ENCODE results near the gene CTBP2. TPM values are rescaled to one million over a fixed set of nuclear protein-coding genes. Genes with fewer than 3 reads are reported as not detected.

The CTBP2 gene
- total and polyA plus RNA-seq, 10 donors = 6.7 to 74.4 (median 40.1) TPM

DNA sequence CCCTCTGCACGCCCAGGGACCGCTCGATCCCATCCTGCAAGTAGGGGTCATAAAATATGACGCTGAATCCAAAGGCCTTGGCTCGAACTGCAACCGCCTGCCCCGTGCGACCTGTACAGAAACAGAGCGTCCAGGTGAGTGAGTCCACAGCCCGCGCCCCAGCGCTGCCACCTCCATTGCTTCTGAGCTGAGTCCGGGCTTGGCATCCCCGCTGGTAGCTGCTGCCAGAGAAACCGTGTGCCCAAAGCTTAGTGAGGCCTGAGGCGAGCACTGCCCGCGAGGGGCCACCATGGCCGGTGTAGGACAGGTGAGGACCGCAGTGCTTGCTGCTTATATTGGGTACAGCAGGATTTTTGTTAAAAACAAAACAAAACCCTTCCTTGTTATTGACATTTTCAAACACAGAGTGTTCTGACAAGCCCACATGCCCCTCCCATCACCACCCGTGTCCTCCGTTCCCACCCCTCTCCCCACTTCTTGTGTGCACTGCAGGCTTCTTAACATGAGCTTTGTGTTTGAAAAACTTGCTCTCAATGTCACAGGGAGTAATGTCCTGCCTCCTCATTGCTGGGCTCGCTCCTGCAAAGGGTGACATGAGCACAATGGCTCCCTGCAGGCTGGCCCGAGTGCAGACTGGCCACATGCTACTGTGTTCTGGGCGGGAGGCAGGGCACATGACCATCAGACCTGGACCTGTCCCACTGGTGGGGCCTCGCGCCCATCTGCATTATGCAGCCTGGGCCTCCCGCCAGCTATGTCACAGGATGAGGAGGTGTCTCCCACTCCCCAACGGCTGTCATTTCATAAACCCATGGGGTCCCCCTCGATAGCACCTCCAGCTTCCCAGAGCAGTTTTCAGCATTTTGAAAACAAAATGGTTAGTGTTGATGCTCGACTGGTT lies 165.5 kb downstream of the CTBP2 start:
- Histone ChIP-seq H3K4me3 (no peak overlapping the region), H3K36me3 (peaks cover 0 to 100% (median 50%) of the 10 kb centered on the region in 6 donors), H3K9me3 (no peaks in the 10 kb centered on the region), H3K27me3 (replicated peaks in 1 of 7) (no peaks in the 10 kb centered on the region), H3K4me1 (peaks cover 0 to 29% (median 10%) of the 10 kb centered on the region in 6 donors), H3K27ac (no peak overlapping the region)
- WGBS, 5 donors = 88 to 96% (median 90%) methylated on average over 24 to 31 of the region's 31 CpGs
- intact Hi-C loops (cut with DNase I; ENCODE audit: low total_unique reads) = no loop called here
- peak; percentile 74 for DNase-seq
- TF ChIP-seq POLR2A (IDR thresholded peaks at IDR 0.05) = no peak
- TF ChIP-seq, protein P1, sequence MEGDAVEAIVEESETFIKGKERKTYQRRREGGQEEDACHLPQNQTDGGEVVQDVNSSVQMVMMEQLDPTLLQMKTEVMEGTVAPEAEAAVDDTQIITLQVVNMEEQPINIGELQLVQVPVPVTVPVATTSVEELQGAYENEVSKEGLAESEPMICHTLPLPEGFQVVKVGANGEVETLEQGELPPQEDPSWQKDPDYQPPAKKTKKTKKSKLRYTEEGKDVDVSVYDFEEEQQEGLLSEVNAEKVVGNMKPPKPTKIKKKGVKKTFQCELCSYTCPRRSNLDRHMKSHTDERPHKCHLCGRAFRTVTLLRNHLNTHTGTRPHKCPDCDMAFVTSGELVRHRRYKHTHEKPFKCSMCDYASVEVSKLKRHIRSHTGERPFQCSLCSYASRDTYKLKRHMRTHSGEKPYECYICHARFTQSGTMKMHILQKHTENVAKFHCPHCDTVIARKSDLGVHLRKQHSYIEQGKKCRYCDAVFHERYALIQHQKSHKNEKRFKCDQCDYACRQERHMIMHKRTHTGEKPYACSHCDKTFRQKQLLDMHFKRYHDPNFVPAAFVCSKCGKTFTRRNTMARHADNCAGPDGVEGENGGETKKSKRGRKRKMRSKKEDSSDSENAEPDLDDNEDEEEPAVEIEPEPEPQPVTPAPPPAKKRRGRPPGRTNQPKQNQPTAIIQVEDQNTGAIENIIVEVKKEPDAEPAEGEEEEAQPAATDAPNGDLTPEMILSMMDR (IDR thresholded peaks at IDR 0.05 in 8 of 11, conservative IDR thresholded peaks at IDR 0.05 in 3 of 11) = no peak
- TF ChIP-seq POLR2AphosphoS5 (IDR thresholded peaks at IDR 0.05) = peak in 1 of 3 donors; percentile 62

DNA sequence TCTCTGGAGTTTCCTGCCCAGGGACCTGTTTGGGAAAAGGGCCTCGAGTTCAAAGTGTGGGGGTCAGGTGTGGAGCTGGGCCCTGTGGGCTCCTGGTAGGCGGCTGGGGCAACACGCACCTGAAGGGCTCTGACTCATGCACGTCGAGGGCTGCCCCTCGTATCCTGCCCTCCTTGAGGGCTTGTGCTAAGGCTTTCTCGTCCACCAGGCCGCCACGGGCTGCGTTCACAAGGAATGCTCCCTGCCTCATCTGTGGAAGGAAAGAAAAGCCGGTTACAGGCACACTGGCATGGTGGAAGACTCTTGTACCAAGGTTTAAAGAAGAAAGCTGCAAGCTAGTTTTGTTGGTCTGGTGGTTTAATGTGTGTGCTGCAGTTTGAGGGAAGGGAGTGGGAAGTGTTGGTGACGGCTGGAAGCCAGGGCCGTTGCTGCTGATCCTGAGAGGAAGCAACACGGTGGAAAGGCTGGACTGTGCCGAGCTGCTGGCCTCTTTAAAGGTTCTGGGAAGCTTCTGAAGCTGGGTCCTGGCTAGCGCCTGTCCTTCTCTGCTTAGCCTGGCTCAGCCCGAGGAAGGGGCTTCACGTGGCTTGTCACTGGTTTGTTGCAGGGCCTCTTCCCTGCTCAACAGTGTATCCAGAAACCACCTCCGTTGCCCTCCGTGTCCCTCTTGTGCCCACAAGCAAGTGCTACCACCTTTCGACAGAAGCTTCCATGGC lies 166.5 kb downstream of the CTBP2 start:
- Histone ChIP-seq H3K4me3 (no peak overlapping the region), H3K36me3 (peaks cover 0 to 100% (median 50%) of the 10 kb centered on the region in 6 donors), H3K4me1 (peaks cover 0 to 20% (median 7%) of the 10 kb centered on the region in 6 donors), H3K27ac (no peak overlapping the region), H3K27me3 (replicated peaks in 1 of 7) (no peaks in the 10 kb centered on the region), H3K9me3 (no peaks in the 10 kb centered on the region)
- intact Hi-C loops (cut with DNase I; ENCODE audit: low total_unique reads) = no loop called here
- TF ChIP-seq POLR2A (IDR thresholded peaks at IDR 0.05) (no peak), POLR2AphosphoS5 (IDR thresholded peaks at IDR 0.05) (peak in 2 of 3 donors; percentile 24 to 49)
- peak; percentile 69 for DNase-seq
- WGBS, 5 donors = 88 to 93% (median 90%) methylated on average over 21 of the region's 21 CpGs

DNA sequence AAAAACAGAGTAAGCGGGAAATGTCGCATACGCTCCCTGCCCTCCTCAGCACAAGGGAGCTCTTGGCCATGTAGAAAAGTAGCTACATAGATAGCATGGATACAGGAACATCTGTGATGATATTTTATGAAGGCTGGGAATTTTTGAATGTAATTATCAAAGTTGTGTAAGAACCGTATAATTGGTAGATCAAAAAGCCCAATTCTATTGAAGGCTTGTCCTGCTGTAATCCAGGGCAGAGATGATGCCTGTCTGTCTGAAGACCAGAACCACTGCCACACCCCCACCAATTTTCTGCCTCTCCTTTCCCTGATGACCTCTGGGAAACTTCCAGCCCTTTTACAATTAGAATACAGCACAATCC lies 167.0 kb downstream of the CTBP2 start:
- no peak for DNase-seq
- Histone ChIP-seq H3K4me1 (peaks cover 0 to 14% (median 5%) of the 10 kb centered on the region in 6 donors), H3K36me3 (peaks cover 0 to 100% (median 50%) of the 10 kb centered on the region in 6 donors), H3K27ac (no peak overlapping the region), H3K4me3 (no peak overlapping the region), H3K27me3 (replicated peaks in 1 of 7) (no peaks in the 10 kb centered on the region), H3K9me3 (no peaks in the 10 kb centered on the region)
- 89 to 100% (median 94%) methylated on average over 4 of the region's 4 CpGs for WGBS, 5 donors
- intact Hi-C loops (cut with DNase I; ENCODE audit: low total_unique reads) = no loop called here
- TF ChIP-seq POLR2AphosphoS5 (IDR thresholded peaks at IDR 0.05) = no peak
- no peak for TF ChIP-seq POLR2A (IDR thresholded peaks at IDR 0.05)
- TF ChIP-seq, protein P1 (IDR thresholded peaks at IDR 0.05 in 8 of 11, conservative IDR thresholded peaks at IDR 0.05 in 3 of 11) = no peak

DNA sequence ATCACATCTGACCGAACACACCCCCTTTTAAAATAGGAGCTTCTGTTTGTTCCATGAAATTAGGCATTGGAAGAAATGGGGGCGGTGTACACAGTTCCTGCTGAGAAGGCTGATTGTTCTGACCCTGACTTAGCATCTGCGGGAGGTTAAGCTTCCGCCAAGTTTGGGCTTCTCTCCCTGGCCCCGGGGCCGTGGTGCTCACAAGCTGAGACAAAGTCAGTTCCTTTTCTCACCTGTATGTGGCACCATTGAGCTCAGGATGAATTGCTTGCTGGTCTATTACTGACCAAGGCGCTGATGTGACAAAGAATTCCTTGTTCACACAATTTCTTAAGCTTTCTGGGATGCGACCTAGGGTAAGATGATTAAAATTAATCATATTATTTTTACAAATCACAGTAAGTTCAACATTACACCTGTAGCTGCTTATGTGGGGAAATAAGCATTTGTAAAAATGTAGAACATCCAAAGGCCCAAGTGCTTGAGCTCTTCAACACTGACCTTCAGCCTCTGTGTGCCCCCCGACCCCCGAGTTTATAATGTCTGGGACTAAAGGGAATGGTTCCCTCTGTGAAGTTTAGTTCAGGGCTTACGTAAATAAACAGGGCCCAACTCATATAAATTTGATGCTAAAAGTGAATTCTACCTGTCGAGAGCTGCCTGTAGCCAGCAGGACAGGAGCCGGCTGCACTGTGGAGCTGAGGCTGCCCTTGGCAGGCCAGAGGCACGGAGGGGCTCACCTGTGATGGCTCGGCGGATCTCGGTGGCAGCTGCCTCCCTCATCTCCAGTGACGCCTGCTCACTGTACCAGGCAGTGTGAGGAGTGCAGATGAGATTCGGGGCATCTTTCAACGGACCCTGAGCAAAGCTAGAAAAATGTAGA lies 167.7 kb downstream of the CTBP2 start:
- H3K4me1 ChIP-seq = peaks cover 0 to 13% (median 4%) of the 10 kb centered on the region in 6 donors
- intact Hi-C loops (cut with DNase I; ENCODE audit: low total_unique reads) = no loop called here
- H3K36me3 ChIP-seq = peaks cover 0 to 100% (median 49%) of the 10 kb centered on the region in 6 donors
- H3K27me3 ChIP-seq (replicated peaks in 1 of 7) = no peaks in the 10 kb centered on the region
- no peaks in the 10 kb centered on the region for H3K9me3 ChIP-seq
- peak; percentile 82 for DNase-seq
- TF ChIP-seq POLR2AphosphoS5 (IDR thresholded peaks at IDR 0.05) (peak; percentile 35 to 71 (median 62)), POLR2A (IDR thresholded peaks at IDR 0.05) (no peak)
- TF ChIP-seq, protein P1 (IDR thresholded peaks at IDR 0.05 in 8 of 11, conservative IDR thresholded peaks at IDR 0.05 in 3 of 11) = peak; percentile 39 to 86 (median 76)
- H3K27ac ChIP-seq = no peak overlapping the region
- no peak overlapping the region for H3K4me3 ChIP-seq
- WGBS, 5 donors = 68 to 78% (median 75%) methylated on average over 20 of the region's 20 CpGs

Data from spleen (tissue), 11 donors.